ENCODE data around the gene JAKMIP1.
"Not testable (repeated sequence)": the region's sequence is repeated elsewhere in the genome, so short reads cannot be mapped to it uniquely, and the experiment has no call there.

The JAKMIP1 gene

DNA sequence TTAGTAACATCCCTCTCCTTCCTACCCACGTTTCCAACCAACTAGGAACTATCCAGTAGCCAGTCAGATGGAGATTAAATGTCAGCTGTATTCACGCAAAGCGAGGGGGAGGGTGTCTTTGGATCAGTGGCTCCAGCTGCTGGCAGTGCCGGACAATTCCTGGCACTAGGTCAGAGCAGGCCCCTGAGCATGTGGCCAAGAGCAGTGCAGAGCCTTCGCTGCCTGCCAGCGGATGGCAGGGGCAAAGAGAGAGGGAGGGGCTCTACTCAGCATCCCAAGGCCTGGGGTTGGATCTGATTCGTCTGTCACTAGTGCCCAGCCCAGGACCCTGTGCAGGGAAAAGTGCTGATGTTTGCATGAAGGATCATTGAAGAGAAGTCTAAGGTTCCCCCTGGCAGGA is 28.7 kb upstream of the JAKMIP1 start:
- no peak for DNase-seq (ENCODE audit: low read depth in 2 of 2)

DNA sequence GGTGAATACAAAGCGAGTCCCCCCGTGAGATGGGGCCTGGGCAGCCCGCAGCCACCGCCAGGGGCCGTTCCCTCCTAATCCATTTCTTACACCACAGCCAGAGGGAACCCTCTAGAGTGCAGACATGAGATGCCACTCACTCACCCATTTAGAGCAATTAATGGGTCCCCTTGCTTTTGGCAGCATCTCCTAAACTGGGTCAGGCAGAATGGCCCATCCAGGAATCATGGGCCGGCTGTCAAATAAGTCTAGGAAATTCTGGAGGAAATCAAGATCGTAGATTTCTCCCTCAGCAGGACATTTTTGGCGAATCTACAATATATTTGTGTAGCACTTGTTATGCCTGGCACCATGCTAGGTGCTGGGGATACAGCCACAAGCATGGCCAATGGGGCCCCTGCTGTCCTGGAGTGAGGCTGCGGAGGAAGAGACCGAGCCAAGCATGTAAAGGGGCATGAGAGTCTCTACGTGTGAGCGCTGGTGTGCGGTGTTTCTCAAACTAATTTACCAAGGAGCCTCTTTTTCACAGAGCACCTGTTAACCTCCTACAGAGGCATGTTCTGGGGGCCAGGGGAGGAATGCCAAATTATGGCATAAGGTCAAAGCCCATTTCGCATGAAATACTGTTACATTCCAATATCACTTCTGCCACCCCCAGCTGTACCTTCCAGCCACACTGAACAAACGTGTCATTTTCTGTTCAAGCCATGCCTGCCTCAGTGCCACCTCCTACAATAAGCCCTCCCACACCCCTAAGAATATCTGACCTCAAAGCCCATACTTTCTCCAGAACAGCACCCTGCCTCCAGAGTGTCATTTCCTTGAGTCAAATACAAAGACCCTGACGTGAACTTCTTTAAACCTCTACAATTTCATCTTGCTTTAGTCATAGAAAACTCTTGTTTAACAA is 28.1 kb upstream of the JAKMIP1 start:
- no peak for DNase-seq (ENCODE audit: low read depth in 2 of 2)

DNA sequence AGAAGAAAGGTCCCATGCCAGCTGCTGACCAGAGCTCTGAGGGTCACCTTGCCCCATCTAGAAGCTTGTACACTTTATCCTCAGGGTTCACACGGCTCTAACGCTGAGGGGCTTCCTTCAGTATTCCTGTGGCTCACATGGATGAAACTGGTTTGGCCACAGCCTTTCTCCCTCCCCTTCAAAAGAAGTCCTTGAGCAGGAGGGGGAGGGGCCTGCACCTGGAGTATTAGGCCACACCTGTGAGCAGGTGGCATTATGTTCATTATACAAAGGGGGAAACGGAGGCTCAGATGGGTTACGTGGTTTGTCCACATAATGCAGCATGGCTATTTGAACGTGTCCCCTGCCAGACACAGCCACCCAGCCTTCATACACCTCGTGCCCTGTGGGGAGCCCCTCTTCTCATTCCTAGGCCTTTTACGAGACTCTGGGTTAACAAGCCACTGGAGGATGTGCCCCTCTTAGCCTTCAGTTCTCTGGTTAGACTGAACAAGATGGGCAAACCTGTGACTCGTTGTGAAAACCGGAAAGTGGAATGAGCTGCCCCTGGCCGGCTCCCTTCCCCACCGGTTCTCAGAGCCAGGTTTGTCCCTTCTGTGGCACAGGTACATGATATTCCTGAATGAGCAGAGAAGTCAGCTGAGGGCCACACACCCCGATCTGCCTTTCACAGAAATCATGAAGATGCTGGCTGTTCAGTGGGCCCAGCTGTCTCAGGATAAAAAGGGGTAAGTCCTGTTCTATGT is 27.2 kb upstream of the JAKMIP1 start:
- DNase-seq (ENCODE audit: low read depth in 2 of 2): no peak

DNA sequence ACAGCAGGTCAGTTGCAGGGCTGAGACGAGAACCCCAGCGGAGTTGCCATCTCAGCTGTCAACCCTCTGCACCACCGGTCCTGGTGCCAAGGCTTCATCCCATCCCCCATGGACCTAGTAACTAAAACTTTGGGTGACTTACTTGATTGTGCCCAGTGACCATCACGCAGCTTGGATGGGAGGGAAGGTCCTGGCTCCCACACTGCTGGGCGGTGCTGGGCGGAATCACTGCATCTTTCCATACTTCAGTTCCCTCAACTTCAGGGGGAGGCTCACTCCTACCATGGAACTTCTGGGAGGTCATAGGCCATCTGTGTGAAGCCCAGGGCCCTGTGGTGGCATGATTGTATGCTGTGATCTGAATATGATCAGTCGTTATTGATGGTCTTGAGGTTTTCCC is 26.2 kb upstream of the JAKMIP1 start:
- no peak for DNase-seq (ENCODE audit: low read depth in 2 of 2)

DNA sequence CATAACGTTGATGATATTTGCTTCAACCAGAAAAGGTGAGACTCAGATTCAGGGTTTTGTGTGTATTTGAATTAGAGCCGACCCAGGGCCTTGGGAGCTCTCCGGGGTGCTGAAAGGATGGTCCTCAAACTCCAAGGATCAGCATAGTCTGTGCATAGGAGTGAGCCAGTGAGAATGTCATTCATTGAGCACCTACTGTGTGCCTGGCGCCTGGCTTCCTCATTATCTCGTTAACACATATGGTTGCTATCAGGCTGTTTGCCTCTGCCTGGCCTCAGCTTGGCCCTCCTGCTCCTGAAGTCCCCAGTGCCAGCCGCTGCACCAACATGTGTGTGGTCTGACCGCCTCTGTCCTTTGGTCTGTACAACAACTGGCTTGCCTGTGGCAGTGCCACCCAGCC is 25.1 kb upstream of the JAKMIP1 start:
- DNase-seq (ENCODE audit: low read depth in 2 of 2): no peak

DNA sequence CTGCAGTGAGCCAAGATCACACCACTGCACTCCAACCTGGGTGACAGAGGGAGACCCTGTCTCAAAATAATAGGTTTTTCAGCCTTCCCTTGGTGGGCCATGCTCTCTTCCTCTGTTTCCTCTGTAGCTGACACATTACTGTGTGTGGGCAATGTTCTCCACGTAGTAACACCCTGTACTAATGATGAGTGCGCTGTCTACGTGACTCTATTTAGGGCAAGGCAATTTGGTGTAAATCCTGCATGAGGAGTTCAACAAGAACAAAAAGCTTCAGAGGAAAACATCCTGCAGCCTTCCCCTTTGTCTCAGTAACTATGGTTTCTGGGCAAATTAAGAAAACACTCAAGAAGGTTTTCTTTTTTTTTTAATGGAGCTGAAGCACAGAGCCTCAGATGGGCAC is 24.4 kb upstream of the JAKMIP1 start:
- DNase-seq (ENCODE audit: low read depth in 2 of 2): no peak

DNA sequence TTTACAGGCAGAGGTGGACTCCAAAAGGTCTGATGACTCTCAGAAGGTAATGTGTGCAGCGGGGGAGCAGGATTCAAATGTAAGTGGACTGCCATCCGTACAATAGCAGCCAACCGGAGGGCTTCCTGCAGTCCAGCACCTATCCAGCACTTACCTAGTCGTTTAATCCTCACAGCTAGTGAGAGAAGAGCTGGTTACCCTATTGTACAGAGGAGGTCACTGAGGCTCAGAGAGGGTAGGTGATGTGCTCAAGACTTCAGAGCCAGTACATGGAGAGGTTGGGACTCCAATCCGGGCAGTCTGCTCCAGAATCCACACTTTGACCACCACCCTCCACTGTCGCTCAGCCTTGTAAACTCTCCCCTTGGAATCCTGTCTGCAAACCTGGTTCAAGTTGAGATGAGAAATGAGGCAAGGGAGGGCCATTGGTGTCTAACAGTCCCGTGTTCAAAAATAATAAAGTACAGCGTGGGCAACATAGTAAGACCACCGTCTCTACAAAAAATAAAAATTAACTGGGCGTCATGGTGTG is 22.5 kb upstream of the JAKMIP1 start:
- DNase-seq (ENCODE audit: low read depth in 2 of 2): no peak

DNA sequence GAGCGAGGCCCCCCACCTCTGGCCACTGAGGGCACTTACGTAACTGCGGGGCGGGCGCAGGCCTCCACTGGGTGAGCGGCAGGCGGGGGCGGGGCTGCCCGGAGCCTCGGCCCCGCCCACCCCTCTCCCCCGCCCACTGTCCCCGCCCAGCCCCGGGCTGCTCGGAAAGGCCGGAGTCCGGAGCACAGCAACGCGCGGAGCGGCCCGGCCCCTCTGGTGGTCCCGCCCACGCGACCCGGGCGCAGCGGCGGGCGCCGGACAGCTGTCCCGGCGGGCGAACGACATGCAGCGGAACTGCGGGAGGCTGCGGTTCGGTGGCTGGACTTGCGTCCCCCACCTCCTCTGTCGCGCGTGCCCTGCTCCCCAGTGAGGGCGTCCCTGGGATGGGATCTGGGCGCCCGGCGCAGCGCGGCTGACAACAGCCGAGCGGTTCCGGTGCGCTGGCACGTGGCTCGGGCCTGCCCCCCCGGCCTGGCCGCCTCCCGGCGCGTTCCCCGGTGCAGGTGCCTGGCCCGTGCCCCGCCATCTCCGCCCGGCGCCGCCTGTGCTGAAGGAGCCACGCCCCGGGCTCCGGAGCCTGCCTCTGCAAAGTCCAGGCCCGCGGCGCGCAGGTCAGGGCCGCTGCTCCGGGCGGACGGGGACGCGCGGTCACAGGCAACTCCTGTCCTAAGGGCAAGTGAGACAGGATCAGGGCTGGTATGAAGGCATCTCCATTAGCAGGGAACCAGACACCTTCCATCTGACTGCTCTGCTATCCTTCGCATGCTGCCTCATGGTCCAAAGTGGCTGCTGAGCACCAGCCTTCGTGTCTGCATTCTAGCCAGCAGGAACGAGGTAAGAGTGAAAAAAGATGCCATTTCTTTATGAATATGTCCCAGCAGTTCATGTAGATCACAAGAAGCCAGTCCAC is 21.8 kb upstream of the JAKMIP1 start:
- no peak for DNase-seq (ENCODE audit: low read depth in 2 of 2)

DNA sequence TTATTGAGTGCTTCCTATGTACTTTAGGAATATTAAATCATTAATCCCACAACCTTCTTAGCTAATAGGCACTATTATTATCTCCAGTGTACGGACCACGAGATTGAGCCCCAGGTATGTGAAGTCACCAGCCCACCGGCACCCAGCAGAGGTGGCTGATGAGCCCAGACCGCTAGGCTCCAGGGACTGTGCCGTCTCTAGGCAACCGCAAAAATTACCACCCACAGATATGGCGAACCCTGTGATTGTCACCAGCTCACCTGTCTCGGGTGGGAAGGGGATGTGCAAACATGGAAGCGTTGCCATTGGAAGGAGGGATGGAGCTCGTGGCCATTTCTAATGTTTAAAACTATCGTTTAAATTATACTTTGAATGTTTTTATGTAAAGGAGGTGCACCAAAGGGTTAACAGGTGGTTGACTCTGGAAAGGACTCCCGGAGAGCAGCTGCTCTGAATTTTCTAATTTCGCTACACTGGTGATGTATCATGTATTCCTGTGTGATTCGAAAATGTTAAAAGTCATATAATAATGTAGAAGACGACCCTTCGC is 21.0 kb upstream of the JAKMIP1 start:
- DNase-seq (ENCODE audit: low read depth in 2 of 2): no peak

DNA sequence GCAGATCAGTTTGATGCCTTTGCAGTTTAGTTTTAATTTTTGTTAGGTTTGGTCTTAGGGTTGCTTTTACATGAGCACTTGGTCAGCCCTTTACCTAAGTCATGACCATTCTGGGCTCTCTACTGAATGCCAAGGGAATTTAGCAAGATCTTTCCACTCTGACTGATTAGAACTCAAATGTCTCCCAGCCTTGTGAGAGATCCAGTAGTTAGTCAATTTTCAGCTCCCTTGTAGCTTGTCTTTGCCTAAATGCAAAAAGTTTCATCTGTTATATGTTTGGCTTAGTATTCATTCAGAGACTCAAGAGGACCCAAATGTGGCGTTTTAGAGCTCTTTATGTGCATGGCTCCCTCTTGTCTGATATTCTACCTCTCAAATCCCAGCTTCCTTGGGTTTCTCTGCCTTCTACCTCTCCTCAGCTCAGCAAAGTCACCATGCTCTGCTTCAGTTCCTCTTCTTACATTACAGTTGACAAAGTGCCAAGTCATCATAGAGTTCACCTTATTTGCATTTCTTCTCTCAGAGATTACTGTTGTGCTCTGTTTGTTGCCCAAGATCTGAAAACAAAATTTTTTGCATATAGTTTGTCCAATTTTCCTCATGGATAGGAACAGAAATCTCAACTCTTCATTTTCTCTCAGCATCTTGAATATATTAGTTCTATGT is 17.5 kb upstream of the JAKMIP1 start:
- no peak for DNase-seq (ENCODE audit: low read depth in 2 of 2)

DNA sequence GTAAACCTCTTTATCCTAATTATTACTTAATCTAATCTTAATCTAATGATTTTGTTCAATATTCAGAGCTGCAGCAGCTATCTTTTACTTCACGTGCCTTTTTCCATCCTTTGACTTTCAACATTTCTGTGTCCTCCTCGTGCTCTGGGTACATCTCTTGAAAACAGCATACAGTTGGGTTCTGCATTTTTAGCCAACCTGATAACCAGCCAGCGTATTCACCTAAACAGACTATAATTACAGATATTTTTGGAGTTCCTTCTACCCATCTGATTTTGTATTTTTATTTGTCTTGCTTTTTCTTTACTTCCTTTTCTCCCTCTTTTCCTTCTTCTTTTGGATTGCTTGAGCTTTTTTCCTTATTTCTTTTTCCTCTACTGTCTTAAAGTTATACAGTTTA is 16.2 kb upstream of the JAKMIP1 start:
- DNase-seq (ENCODE audit: low read depth in 2 of 2): no peak

DNA sequence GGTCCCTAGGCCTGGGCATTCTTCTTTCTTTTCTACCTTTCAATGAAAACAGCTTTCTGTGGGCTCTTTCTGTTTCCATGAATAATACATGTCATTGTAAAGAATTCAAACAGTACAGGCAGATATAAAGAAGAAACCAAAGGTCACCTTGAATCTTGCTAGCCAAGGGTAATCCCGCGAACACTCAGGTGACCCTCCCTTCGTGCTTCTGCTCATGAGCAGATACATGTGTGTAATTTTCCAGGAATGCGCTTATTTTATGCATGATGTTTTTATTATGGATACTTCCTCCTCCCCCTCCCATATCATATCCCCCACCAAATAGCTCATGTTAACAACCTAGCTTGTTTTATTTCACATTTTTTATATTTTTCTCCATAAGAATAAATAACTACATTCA is 9.6 kb upstream of the JAKMIP1 start:
- DNase-seq (ENCODE audit: low read depth in 2 of 2): no peak

DNA sequence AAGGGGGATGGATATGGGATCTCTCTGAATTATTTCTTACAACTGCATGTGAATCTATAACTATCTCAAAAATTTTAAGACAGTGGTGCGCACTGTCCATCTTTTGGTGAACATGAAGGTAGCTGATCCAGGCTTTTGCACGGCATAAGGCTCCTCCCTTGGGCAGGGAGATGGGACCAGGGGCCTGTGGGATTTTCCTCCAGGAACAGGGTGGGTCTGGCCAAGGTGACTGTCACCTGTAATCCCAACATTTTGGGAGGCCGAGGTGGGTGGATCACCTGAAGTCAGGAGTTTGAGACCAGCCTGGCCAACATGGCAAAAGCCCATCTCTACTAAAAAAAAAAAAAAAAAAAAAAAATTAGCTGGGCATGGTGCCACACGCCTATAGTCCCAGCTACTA is 8.9 kb upstream of the JAKMIP1 start:
- not testable (repeated sequence) for DNase-seq (ENCODE audit: low read depth in 2 of 2)

DNA sequence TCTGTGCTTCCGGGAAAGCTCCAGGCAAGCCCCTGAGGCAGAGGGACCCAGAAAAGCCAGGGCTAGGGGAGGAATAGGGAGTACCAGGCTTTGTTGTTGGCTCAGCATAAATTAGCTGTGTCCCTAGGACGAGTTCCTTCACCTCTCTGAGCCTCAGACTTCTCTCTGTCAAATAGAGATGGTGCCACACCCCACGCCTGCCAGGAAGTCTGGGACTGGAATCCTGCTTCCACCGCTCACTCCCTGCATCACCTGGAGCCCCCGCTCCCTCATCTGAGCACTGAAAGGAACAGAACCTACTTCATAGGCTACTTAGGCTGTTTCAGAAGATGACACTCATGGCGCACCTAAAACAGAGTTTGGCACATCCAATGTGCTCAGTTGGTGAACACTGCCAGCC is 8.1 kb upstream of the JAKMIP1 start:
- no peak for DNase-seq (ENCODE audit: low read depth in 2 of 2)

DNA sequence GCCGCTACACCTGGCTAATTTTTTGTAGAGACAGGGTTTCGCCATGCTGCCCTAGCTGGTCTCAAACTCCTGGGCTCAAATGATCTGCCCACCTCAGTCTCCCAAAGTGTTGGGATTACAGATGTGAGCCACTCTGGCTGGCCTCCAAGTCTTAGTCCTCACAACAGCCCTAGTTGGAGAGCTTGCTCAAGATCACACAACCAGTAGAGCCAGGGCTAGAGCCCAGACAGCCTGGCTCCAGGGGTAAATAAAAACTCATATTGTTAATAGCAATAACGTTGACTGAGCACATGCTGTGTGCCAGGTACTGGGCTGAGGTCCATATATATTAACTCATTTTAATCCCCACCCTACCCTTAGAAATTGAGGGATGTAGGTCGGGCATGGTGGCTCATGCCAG is 7.3 kb upstream of the JAKMIP1 start:
- no peak for DNase-seq (ENCODE audit: low read depth in 2 of 2)

DNA sequence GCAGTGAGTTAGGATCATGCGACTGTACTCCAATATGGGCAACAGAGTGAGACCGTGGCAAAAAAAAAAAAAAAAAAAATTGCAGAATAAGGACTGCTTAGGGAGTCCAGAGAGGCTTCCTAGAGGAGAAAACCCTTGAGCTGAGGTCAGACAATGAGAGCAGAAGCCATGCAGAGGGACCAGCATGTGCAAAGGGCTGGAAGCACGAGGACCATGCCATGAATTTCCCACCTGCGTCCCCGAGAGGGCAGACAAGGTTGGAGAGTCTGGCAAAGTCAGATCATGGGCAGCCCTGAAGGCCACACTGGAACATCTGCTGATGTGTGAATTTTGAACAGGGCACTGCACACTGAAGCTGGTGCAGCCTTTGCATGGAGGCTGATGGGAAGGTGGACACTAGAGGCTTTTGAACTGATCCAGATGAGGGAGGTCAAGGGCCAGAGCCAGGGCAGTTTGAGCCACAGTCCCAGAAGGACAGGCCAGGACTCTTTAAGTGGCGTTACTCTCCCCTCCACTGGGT is 6.5 kb upstream of the JAKMIP1 start:
- DNase-seq (ENCODE audit: low read depth in 2 of 2): no peak

DNA sequence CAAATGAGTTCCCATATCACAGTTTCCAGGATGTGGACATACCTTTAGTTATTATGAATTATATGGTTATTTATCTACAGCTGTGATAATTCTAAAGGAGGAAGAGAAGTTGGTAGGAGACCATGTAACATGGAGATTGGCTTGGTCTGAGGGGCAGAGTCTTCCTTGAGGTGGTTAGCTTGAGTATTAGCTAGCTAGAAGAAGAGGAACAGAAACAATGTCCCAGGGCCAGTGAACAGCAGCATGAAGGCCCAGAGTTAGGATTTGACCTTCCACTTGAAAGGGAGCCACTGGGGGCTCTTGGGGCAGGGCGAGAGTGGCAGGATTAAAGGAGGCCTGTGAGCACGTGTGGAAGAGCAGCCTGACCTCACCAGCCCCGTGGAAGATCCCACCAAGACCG is 5.6 kb upstream of the JAKMIP1 start:
- DNase-seq (ENCODE audit: low read depth in 2 of 2): no peak

DNA sequence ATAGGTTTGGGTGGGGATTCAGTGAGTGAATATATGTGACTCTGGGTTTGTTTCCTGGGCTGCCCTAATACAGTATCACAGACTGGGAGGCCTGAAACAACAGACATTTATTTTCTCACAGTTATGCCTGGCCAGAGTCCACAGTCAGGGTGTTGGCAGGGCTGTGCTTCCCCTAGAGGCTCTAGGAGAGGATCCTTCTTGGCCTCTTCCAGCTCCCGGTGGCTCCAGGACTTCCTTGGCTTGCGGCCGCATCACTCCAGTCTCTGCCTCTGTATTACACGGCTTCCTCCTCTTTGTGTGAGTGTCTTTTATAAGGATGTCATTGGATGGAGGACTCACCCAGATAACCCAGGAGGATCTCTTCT is 5.2 kb upstream of the JAKMIP1 start:
- DNase-seq (ENCODE audit: low read depth in 2 of 2): no peak

DNA sequence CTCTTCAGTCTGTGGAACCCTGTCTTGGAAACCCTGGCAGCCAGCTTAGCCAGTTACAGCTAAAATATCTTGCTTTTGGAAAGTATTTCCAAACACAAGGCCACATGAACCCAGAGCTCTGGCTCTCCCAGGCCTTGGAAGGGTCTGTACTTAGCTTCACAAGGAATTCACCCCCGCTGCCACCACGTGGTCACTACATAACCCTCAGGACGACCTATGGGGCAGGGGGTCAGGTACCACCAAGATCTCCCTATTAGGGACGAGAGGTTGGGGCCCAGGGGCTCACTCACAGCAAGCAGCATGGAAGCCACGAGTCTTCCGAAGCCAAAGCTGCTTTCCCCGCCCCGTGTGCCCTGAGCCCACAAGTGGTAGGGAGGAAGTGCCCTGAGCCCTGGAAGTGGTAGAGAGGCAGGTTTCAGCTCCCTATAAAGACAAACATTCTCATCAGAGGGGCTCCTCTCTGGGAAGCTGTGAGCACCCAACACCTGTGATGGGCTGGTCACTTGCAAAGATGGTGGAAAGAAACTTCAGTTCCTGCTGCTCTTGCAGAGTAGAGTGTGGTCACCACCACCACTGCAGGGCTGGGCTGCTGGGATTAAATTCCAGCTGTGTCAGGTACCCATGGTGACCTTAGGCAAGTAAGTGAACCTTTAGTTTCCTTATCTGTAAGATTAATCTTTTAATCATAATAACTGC is 4.7 kb upstream of the JAKMIP1 start:
- DNase-seq (ENCODE audit: low read depth in 2 of 2): no peak

DNA sequence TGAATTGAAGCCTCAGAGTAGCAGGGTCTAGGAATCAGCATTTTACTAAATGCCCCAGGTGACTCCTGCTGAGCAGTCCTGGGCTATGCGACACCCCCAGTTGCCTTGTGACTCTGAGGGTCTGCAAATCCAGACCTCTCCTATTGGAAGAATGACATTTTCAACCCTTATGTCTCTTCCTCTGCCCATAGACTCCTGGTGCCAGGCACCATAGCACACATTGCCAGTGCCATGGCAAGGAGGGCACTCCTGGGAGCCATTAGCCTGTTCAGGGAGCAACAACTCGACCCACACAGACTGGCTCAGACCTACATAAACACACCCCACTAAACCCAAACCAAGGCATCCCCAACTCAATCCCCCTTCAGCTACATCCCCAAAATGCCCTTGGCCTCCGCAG is 3.7 kb upstream of the JAKMIP1 start:
- DNase-seq (ENCODE audit: low read depth in 2 of 2): no peak

Measured in activated CD4-positive, alpha-beta T cell treated with anti-CD3 and anti-CD28 coated beads for 24 hours (primary cell).